ENCODE measurements around the gene ACSL4.
"Not testable (repeated sequence)": the region's sequence is repeated elsewhere in the genome, so short reads cannot be mapped to it uniquely, and the experiment has no call there.

The ACSL4 gene

GRCh38 chrX:109732017-109732801, 848 bp downstream of the ACSL4 start:
- in situ Hi-C loops (cut with HindIII; ENCODE audit: low sequenced_read_pairs) = no loop called here

DNA sequence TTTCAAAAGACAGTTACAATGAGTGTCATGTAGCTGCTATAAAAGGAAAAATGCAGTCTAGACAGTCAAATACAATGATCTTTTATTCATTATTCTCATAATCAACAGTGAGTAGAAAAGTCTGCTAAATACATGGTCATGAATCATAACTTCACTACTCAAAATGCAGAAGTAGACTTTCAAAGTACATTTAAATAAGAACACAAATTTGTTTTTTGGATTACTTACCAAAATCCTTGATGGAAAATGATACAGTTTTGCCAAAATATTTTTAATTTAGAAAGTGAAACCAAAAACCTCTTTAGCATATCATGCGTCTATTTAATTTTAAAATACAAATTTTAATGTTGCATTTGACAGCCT, 4.9 kb downstream of the ACSL4 start:
- in situ Hi-C loops (cut with HindIII; ENCODE audit: low sequenced_read_pairs) = no loop called here

DNA sequence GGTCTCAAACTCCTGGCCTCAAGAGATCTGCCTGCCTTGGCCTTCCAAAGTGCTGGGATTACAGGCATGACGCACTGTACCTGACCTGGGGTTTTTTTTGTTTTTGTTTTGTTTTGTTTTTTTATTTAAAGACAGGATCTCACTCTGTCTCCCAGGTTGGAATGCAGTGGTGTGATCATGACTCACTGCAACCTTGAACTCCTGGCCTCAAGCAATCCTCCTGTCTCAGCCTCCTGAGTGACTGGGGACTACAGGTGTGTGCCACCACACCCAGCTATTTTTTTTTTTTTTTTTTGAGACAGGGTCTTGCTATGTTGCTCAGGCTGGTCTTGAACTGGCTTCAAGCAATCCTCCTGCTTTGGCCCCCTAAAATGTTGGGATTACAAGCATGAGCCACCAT, 8.1 kb downstream of the ACSL4 start:
- in situ Hi-C loops (cut with HindIII; ENCODE audit: low sequenced_read_pairs) = not testable (repeated sequence)

DNA sequence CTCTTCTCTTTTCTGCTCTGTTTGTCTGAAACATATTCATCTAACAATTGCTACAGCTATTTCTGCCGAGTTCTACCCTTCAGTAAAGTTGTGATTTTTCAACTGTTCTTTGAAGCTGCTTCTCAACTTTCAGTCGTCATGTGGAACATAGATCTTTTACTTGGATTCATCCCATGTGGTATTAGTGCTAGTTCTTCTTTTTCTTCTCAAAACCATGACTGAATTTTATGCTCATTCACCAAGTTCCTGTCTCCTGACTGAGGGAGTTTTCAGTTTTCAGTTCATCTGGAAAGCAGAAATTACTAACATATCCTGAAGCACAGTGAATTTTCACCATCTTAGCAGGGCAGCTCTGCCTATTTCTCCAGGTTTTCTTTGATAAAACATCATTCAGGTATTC, 12.1 kb downstream of the ACSL4 start:
- in situ Hi-C loops (cut with HindIII; ENCODE audit: low sequenced_read_pairs) = no loop called here

DNA sequence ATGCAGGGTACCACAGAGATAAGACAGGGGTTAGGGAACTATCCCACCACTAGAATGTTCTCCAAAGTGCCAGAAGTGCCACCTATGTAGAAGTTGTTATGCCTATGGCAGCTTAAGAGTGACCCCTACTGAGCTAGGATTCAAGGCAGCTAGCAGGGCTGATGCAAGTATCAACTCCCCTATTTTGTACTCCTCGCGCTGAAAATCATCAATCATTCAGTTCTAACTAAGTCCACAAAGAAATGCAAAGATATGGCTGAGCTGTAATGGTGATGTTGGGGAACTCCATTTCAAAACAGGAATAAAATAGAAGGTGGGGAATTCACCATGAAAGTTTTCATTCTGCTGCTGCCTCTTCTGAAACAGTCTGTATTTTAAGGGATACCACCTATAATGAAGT, 13.8 kb downstream of the ACSL4 start:
- in situ Hi-C loops (cut with HindIII; ENCODE audit: low sequenced_read_pairs) = no loop called here

DNA sequence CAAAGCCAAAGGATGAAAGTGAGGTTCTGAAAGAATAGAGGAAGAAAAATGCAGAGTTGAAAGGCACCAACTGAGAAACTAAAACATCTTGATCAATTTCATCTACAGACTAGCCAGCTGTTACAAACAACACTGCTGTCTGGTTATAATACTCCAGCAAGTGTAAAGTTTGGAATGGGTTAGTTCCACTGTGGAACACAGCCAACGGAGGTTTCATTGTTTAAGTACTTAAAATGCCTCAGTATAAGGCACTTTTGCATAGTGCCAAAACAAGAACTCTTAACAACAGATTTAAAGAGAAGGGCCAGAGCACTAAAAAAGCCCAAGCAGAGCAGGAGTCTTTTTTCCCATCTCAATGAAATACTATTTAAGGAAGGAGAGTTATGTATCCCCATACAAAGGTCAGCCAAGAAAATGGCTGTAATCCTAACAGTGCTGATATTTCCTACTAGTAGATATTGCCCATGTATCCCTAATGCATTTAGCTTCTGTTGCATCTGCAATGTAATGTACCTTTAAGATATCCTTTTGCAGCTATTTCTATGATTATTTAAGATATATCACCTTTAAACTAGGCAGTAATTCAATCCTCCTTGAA, 16.5 kb downstream of the ACSL4 start:
- in situ Hi-C loops (cut with HindIII; ENCODE audit: low sequenced_read_pairs) = no loop called here

GRCh38 chrX:109714340-109714958, 18.6 kb downstream of the ACSL4 start:
- in situ Hi-C loops (cut with HindIII; ENCODE audit: low sequenced_read_pairs) = no loop called here

DNA sequence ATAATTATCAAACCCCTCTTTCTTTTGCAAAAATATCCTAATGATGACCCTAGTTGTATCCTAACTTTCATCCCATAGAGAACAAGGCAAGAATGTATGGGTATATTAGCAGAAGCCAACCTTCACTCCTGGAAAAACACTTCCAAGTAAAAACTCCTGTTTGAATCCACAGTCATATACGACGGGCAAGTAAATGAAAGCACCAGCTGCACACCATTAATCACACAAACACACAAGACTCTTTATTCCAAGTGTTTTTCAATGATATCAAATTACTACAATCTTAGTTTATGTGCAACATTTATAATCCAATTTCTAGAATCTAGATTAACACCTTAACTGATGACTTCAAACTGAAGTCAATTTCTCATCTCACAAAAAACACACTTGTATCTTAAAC, 22.9 kb downstream of the ACSL4 start:
- in situ Hi-C loops (cut with HindIII; ENCODE audit: low sequenced_read_pairs) = no loop called here

GRCh38 chrX:109709129-109709631, 23.9 kb downstream of the ACSL4 start:
- in situ Hi-C loops (cut with HindIII; ENCODE audit: low sequenced_read_pairs) = no loop called here

DNA sequence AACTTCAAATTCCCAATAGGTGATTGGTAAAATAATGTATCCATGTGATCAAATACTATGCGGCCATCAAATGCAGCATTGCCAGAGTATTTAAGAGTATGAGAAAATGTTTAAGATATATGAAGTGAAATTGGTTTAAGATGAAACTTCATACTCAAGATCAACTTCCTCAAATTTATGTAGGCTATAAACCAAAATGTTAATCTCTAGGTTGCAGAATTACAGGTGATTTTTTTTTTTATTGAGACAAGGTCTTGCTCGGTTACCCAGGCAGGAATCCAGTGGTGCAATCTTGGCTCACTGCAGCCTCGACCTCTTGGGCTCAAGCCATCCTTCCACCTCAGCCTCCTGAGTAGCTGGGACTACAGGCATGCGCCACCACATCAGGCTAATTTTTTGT, 25.3 kb downstream of the ACSL4 start:
- in situ Hi-C loops (cut with HindIII; ENCODE audit: low sequenced_read_pairs) = no loop called here

- in situ Hi-C loops (cut with HindIII; ENCODE audit: low sequenced_read_pairs) = no loop called here
Measured at GRCh38 chrX:109707319-109707718, 25.7 kb downstream of the ACSL4 start.

DNA sequence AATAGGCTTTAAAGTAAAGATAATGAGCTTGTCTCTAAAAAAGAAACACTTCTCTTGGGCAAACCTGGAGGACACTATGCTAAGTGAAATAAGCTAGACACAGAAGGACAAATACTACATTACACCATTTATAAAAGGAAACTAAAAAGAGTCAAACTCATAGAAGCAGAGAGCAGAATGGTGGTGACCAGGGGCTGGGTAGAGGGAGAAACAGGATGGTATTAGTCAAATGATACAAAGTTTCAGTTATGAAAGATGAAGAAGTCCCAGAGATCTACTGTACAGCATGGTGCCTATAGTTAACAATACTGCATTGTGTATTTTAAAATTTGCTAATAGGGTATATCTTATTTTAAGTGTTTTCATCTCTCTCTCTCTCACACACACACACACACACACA, 28.5 kb downstream of the ACSL4 start:
- in situ Hi-C loops (cut with HindIII; ENCODE audit: low sequenced_read_pairs) = no loop called here

- in situ Hi-C loops (cut with HindIII; ENCODE audit: low sequenced_read_pairs) = no loop called here
Measured at GRCh38 chrX:109697855-109698254, 35.2 kb downstream of the ACSL4 start.

DNA sequence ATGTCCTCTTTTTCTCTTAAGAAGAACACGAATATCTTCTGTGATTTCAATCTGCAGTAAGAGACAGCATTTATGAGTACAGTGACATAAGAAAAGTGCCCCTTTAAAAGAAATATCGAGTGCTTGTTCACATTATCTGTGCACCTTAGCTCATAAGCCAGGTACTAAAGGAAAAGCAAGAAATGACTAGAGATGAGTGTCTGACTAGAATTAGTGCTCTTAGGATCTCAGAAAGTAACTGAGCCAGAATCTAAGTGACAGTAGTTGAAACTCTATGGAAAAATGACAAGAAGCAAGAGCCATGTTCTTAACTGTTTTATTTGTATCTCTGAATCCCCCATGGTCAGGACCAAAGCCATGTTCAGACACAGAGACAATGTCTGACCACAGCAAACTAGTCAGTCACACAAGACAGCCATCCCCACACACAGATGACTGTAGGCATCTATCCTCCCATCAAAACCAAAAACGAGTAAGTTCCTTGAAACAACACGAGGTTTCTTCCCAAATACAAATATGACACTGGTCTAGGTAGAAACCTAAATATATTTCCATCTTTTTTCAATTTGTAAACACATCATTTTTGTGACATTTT, 36.8 kb downstream of the ACSL4 start:
- in situ Hi-C loops (cut with HindIII; ENCODE audit: low sequenced_read_pairs) = no loop called here

DNA sequence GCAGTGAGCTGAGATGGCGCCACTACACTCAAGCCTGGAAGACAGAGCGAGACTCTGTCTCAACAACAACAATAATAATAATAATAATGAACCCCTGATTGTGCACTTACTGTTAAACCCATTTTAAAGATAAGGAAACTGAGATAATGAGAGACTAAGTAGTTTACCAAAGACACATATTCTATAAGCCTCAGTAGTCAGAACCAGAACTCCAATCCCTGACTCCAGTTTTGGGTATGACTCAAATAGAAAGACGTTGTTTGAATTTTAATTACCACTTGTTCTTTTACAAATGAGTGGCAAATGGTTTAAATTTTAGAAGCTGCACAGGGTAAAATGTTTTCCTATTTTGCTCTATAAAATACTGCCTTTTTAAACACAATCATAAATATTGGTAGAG, 37.4 kb downstream of the ACSL4 start:
- in situ Hi-C loops (cut with HindIII; ENCODE audit: low sequenced_read_pairs) = no loop called here

DNA sequence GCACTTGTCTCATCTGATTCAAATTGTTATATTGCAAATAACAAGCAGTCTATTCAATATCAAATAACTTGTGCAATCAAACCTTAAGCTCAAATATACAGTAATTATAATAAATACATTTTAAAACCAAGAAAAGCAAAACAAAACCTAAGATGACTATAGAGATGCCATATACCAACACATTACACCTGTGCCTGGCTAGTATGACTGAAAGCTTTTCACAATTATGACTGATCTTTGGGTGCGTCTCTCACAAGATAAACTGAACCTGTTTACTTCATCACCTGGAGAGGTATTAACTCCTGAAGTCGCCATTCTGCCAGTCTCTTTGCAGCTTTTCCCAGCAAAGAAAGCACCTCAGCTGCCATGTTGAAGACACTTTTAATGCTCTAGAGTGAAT, 41.3 kb downstream of the ACSL4 start:
- in situ Hi-C loops (cut with HindIII; ENCODE audit: low sequenced_read_pairs) = no loop called here

DNA sequence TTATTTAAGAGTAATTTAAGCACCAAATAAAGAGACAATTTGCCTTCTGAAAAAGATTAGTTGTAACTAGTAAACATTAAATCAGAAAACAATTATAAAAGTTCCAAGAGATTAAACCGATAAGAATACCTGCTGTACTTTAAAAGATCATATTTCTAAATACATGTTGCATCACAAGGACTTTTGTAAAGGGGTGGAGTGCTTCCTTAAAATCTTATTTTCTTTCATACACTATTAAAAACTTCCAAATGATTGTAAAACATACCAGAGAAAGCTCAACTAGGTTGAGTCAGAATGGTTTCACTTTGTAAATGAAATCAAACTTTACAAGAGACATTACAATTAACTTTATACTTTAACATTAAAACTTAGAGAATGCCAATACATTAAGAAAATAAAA, 41.8 kb downstream of the ACSL4 start:
- in situ Hi-C loops (cut with HindIII; ENCODE audit: low sequenced_read_pairs) = no loop called here

DNA sequence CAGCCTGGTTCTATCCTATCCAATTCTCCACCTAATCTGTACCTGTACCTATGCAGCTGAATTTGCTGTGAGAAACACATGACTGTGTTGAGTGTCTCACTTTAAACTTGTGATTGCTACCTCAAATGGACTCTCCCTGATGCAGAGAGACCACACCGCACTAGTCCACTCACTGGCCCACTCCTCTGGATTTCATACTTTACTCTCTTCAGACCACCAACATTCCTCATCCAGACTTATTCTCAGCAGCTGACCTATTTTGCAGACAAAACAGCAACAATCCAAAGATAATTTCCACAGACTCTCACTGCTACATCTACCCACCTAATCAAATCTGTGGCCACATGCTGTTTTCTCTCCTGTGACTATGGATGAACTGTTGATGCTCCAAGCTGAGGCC, 45.2 kb downstream of the ACSL4 start:
- in situ Hi-C loops (cut with HindIII; ENCODE audit: low sequenced_read_pairs) = no loop called here

GRCh38 chrX:109685656-109686078, 47.4 kb downstream of the ACSL4 start:
- in situ Hi-C loops (cut with HindIII; ENCODE audit: low sequenced_read_pairs) = no loop called here

- in situ Hi-C loops (cut with HindIII; ENCODE audit: low sequenced_read_pairs) = no loop called here
Measured at GRCh38 chrX:109684136-109684535, 48.9 kb downstream of the ACSL4 start.

DNA sequence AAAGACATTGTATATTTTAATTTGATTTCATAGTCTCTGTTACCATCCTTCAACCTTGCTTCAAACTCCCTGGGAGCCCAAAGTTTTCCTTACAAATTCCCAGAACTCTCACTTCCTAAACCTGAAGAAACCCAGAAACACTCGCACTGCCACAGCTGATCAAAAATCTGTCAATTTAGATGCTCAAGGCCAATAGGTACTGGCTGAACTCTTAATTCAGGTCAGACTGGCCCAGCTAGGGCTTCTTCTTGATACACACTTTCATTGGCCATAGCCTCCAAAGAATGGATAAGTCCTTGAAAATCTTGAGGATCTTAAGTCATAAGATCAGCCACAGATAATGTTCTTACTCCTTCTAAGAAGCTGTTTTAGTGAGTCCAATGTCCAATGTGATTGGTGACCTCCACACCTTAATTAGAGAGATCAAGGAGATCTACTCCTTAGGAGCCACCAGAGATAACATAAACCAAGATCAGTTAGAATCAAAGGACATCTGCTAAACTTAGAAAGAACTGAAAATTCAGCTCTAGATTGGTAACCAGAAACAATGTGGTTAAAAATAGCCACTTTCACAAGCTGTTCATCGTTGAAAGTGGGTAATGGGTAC, 51.5 kb downstream of the ACSL4 start:
- in situ Hi-C loops (cut with HindIII; ENCODE audit: low sequenced_read_pairs) = no loop called here

Data from DLD1 (cell line).